Stromal cell of bone marrow (primary cell): ENCODE measurements around the gene RWDD3.

Source experiments
- DNase-seq: peaks from one replicate; pipeline ENCODE4 v3.0.0-alpha.2; 2012; ENCODE audit warnings: low read depth

RWDD3 gene

DNA sequence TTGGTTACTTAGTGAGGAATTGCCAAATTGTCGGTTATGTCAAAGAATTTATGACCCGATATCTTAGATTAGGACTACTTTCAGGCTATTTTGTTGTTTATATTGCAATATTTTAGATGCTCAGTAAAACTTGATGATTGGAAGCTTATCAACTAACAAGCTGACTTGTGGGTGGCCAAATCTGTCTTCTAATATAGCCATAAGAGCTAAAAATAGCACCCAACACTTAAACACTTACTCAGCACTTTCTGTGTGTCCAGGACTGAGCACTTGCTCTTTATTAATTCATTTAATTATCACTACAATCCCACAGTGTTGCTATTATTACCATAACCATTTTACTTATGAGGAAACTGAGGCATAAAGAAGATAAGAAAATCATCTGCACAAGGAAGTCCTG lies 50.4 kb downstream of the RWDD3 start:
- no peak for DNase-seq

DNA sequence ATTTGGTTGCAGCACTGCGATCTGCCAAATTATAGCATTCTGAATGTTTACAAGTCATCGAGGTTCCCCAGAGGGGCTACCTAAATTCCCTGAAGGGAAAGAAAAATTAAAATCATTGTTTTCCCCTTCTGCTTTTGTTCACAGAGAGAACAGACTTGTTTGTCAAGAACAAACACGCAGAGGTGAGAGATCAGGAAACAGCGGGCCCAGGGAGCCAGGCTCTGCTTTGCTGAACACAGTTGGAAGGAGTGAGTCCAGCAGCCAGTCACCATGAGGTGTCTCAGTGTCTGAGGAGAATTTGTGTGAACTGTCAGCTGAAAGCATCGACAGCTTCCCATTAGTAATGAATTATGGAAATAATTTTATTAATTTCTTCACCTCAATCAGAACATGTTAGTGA lies 52.5 kb downstream of the RWDD3 start:
- no peak for DNase-seq

DNA sequence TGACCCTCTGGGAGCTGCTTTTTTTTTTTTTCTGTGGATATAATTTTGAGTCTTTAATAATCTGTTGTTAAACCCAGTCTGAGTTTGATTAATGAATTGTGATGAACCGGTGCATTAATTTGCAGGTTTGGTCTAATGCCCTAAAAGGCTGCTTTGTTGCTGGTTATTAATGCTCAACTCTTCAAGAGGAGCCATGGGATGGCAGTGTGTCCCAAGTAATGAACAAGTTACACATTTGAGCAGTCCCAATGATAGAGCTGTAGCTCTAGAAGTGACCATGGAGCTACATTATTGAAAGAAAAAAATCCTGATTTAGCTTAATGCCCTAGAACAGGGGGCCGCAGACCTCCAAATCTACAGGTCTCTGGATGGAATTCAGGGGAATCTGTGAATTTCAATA lies 53.1 kb downstream of the RWDD3 start:
- no peak for DNase-seq

DNA sequence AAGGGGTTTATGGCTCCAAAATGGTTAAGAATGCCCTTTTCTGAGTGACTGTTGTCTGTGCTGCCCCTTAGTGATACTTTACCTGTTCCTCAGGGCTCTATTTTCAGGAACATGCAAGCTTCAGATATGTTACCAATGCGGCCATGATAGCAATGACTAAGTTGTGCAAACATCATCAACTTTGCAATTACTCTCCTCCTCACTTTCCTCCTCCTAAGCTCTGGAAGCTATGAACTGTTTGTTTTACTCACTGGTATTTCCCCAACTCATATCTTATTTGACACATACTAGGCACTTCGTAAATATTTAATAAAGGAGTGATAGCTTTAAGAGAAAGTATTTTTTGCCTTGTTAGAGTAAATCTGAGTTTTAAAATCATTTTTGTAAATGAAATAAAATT lies 53.8 kb downstream of the RWDD3 start:
- DNase-seq = no peak
